HEK293T (cell line): ENCODE measurements around the gene NPIPB4.
"Not testable (repeated sequence)": the region's sequence is repeated elsewhere in the genome, so short reads cannot be mapped to it uniquely, and the experiment has no call there.

Experiments
- ARNT ChIP-seq: fragments of 450-650 bp; IDR thresholded peaks from 2 replicates; pipeline ENCODE4 v1.6.1; 2017; ENCODE audit warnings: mild to moderate bottlenecking
- BHLHE40 ChIP-seq: fragments of 450-650 bp; IDR thresholded peaks from 2 replicates; pipeline ENCODE4 v1.6.1; 2016; ENCODE audit warnings: mild to moderate bottlenecking, moderate library complexity, borderline replicate concordance
- CTBP1 ChIP-seq: fragments of 450-650 bp; IDR thresholded peaks from 2 replicates; pipeline ENCODE4 v1.6.1; 2016; ENCODE audit warnings: borderline replicate concordance
- FOXA1 ChIP-seq: fragments of 450-650 bp; IDR thresholded peaks from 2 replicates; pipeline ENCODE4 v1.6.1; 2016; ENCODE audit warnings: mild to moderate bottlenecking
- FOXK2 ChIP-seq: fragments of 450-650 bp; IDR thresholded peaks from 2 replicates; pipeline ENCODE4 v1.6.1; 2016; ENCODE audit warnings: mild to moderate bottlenecking
- FOXM1 ChIP-seq: fragments of 450-650 bp; IDR thresholded peaks from 2 replicates; pipeline ENCODE4 v1.6.1; 2017; ENCODE audit warnings: mild to moderate bottlenecking, borderline replicate concordance
- HDGF ChIP-seq: fragments of 450-650 bp; IDR thresholded peaks from 2 replicates; pipeline ENCODE4 v1.6.1; 2017; ENCODE audit warnings: antibody characterized with exemption, borderline replicate concordance
- L3MBTL2 ChIP-seq: fragments of 450-650 bp; conservative IDR thresholded peaks from 2 replicates; pipeline ENCODE4 v1.6.1; 2016; ENCODE audit warnings: mild to moderate bottlenecking
- LEF1 ChIP-seq: fragments of 450-650 bp; IDR thresholded peaks from 2 replicates; pipeline ENCODE4 v1.6.1; 2017; ENCODE audit warnings: mild to moderate bottlenecking, borderline replicate concordance
- NFRKB ChIP-seq: fragments of 450-650 bp; IDR thresholded peaks from 2 replicates; pipeline ENCODE4 v1.6.1; 2016; ENCODE audit warnings: mild to moderate bottlenecking, moderate library complexity
- SP1 ChIP-seq: fragments of 450-650 bp; IDR thresholded peaks from 2 replicates; pipeline ENCODE4 v1.6.1; 2017
- SUZ12 ChIP-seq: fragments of 450-650 bp; IDR thresholded peaks from 2 replicates; pipeline ENCODE4 v1.6.1; 2016; ENCODE audit warnings: mild to moderate bottlenecking
- TARDBP ChIP-seq: fragments of 450-650 bp; IDR thresholded peaks from 2 replicates; pipeline ENCODE4 v1.6.1; 2016
- TF ChIP-seq, protein P1 (sequence below): fragments of 450-650 bp; IDR thresholded peaks from 2 replicates; pipeline ENCODE4 v1.6.1; 2016

DNA sequence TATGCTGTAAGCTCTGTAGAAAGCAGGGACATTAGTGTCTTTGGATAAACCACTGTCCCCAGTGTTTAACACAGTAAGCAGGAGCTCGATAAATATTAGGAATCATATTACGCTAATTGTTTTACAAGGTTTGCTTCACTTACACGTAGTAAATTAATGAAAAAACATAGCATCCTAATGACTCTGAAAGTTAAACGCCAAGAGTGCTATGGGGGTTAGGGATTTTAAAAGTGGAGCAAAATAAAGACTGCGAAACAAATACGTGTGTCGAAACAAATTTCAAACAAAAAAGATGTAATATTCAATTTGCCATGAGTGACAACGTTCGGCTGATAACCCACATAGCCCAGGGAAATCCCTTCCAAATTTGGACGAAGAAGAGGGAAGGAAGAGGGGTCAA is 37.9 kb downstream of the NPIPB4 start:
- TF ChIP-seq ARNT, HDGF, FOXM1, SP1, FOXA1, SUZ12, TARDBP, L3MBTL2, NFRKB, LEF1, FOXK2, CTBP1, BHLHE40: not testable (repeated sequence)
- TF ChIP-seq, protein P1, sequence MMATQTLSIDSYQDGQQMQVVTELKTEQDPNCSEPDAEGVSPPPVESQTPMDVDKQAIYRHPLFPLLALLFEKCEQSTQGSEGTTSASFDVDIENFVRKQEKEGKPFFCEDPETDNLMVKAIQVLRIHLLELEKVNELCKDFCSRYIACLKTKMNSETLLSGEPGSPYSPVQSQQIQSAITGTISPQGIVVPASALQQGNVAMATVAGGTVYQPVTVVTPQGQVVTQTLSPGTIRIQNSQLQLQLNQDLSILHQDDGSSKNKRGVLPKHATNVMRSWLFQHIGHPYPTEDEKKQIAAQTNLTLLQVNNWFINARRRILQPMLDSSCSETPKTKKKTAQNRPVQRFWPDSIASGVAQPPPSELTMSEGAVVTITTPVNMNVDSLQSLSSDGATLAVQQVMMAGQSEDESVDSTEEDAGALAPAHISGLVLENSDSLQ = not testable (repeated sequence)
